Endometrial microvascular endothelial cells (primary cell): ENCODE measurements around the gene SLC10A2. TPM values are rescaled to one million over a fixed set of nuclear protein-coding genes. Genes with fewer than 3 reads are reported as not detected.

Source experiments
- in situ Hi-C: cut with HindIII; loops from 2 replicates; pipeline ENCODE4 v1.10.0; 2017; ENCODE audit warnings: low sequenced_read_pairs, low pct_unique_long_range_greater_than_20kb; ENCODE audit errors: inconsistent ontology term
- total RNA-seq: library from RNA; depleted of rRNA; stranded (reverse); fragments of >200 nt; gene quantifications from one replicate; pipeline ENCODE4 v1.2.3, GENCODE V29; 2015; ENCODE audit errors: inconsistent ontology term

SLC10A2 gene
- total RNA-seq, 1 donor from 2014 or later = not detected

- in situ Hi-C loops = no loop called here
Measured at GRCh38 chr13:103002279-103002678, 63.9 kb downstream of the SLC10A2 start.

DNA sequence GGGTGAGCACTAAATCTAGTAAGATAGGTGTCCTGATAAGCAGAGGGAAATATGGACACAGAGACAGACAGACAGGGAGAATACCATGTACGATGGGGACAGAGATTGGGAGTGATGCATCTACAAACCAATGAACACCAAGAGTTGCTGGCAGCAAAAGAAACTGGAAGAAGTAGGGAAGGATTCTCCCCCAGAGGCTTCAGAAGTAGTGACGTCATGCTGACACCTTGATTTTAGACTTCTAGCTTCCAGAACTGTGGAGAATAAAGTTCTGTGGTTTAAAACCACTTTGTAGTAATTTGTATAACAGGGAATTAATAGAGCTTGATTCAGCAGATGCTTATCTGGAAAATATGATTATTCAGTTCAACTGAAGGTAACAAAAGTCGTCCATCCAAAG lies 66.1 kb downstream of the SLC10A2 start:
- in situ Hi-C loops = no loop called here

GRCh38 chr13:102999499-102999898 lies 66.7 kb downstream of the SLC10A2 start:
- in situ Hi-C loops = no loop called here

Other genes starting within 250 kb of the SLC10A2 start
- 64.4 TPM for gene ERCC5, start 220.4 kb downstream of the SLC10A2 start, total RNA-seq